PC-3 (cell line): ENCODE data around the gene DRD3.

Experiments used
- EZH2 ChIP-seq: fragments of 300-600 bp; sonication (generic); IDR thresholded peaks from one replicate; pipeline ENCODE4 v1.6.1; 2017; ENCODE audit warnings: antibody characterized with exemption, mild to moderate bottlenecking, low read length; ENCODE audit not compliant: unreplicated experiment
- TF ChIP-seq, protein P1 (sequence below): fragments of 300-600 bp; sonication (generic); conservative IDR thresholded peaks from 2 replicates; pipeline ENCODE4 v1.5.1; 2017; ENCODE audit warnings: antibody characterized with exemption, low read depth, mild to moderate bottlenecking, low read length

DNA sequence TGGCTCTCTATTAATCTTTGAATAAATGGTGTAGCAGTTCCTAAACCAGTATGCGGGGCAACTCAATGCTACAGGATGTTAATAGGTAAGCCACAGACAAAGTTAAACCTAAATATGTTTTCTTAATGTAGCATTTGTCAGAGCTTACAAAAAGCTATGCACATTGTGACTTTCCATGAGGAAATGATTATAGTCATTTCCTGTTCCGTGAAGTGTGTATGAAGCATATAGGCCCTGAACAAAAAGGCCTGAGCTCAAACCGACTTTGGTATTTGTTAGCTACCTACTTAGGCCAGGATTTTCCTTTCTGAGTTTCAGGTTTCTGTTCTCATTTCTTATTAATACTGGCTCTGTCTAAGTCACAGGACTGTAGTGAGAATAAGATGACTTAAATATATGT, 44.3 kb upstream of the DRD3 start:
- TF ChIP-seq, protein P1, sequence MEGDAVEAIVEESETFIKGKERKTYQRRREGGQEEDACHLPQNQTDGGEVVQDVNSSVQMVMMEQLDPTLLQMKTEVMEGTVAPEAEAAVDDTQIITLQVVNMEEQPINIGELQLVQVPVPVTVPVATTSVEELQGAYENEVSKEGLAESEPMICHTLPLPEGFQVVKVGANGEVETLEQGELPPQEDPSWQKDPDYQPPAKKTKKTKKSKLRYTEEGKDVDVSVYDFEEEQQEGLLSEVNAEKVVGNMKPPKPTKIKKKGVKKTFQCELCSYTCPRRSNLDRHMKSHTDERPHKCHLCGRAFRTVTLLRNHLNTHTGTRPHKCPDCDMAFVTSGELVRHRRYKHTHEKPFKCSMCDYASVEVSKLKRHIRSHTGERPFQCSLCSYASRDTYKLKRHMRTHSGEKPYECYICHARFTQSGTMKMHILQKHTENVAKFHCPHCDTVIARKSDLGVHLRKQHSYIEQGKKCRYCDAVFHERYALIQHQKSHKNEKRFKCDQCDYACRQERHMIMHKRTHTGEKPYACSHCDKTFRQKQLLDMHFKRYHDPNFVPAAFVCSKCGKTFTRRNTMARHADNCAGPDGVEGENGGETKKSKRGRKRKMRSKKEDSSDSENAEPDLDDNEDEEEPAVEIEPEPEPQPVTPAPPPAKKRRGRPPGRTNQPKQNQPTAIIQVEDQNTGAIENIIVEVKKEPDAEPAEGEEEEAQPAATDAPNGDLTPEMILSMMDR = no peak
- TF ChIP-seq EZH2 = no peak
